NCI-H748 (cell line): ENCODE data around the gene CARD9.

Experiments used
- DNase-seq: peaks from one replicate; lab custom pipeline; 2025; ENCODE audit not compliant: unreplicated experiment; lab: John Stamatoyannopoulos, UW

Gene CARD9

GRCh38 chr9:136337416-136338395, 35.8 kb downstream of the CARD9 start:
- no peak for DNase-seq

- DNase-seq = no peak
Observed at GRCh38 chr9:136336881-136337280, 36.6 kb downstream of the CARD9 start.

- no peak for DNase-seq
Observed at GRCh38 chr9:136336156-136336870, 37.2 kb downstream of the CARD9 start.

- DNase-seq = no peak
Observed at GRCh38 chr9:136335296-136336155, 37.9 kb downstream of the CARD9 start.

GRCh38 chr9:136334541-136334940, 38.9 kb downstream of the CARD9 start:
- DNase-seq = no peak

- DNase-seq = no peak
Observed at GRCh38 chr9:136333486-136333885, 40.0 kb downstream of the CARD9 start.

GRCh38 chr9:136333045-136333444, 40.4 kb downstream of the CARD9 start:
- no peak for DNase-seq

- no peak for DNase-seq
Observed at GRCh38 chr9:136332482-136332983, 40.9 kb downstream of the CARD9 start.

GRCh38 chr9:136331556-136332481, 41.6 kb downstream of the CARD9 start:
- DNase-seq = no peak

GRCh38 chr9:136331030-136331429, 42.4 kb downstream of the CARD9 start:
- no peak for DNase-seq

- DNase-seq = no peak
Observed at GRCh38 chr9:136330406-136330990, 43.0 kb downstream of the CARD9 start.

- DNase-seq = no peak
Observed at GRCh38 chr9:136329636-136330405, 43.6 kb downstream of the CARD9 start.

- no peak for DNase-seq
Observed at GRCh38 chr9:136329211-136329627, 44.2 kb downstream of the CARD9 start.

- no peak for DNase-seq
Observed at GRCh38 chr9:136328622-136329041, 44.8 kb downstream of the CARD9 start.

- peak; percentile 71 for DNase-seq
Observed at GRCh38 chr9:136328011-136328621, 45.4 kb downstream of the CARD9 start.

- DNase-seq = peak; percentile 50
Observed at GRCh38 chr9:136327304-136327974, 46.0 kb downstream of the CARD9 start, which contains the start of gene GPSM1. GPSM1 (plus strand) TSS chr9:136327539; CDS start chr9:136327696, 157 bp downstream.

GRCh38 chr9:136326761-136327303, 46.6 kb downstream of the CARD9 start:
- DNase-seq = no peak
